ENCODE results near the gene ROBO4.

Gene ROBO4

GRCh38 chr11:124887667-124888013 lies 10.0 kb downstream of the ROBO4 start:
- FAIRE-seq: no peak

- FAIRE-seq: no peak
Observed at GRCh38 chr11:124886978-124887666, 10.5 kb downstream of the ROBO4 start.

- FAIRE-seq: no peak
Observed at GRCh38 chr11:124886476-124886875, 11.2 kb downstream of the ROBO4 start.

- no peak for FAIRE-seq
Observed at GRCh38 chr11:124884869-124885479, 12.7 kb downstream of the ROBO4 start.

- FAIRE-seq: no peak
Observed at GRCh38 chr11:124884340-124884739, 13.3 kb downstream of the ROBO4 start.

- FAIRE-seq: no peak
Observed at GRCh38 chr11:124882339-124883071, 15.2 kb downstream of the ROBO4 start.

GRCh38 chr11:124880958-124881357 lies 16.7 kb downstream of the ROBO4 start:
- no peak for FAIRE-seq

GRCh38 chr11:124880290-124880611 lies 17.4 kb downstream of the ROBO4 start:
- FAIRE-seq: no peak

- no peak for FAIRE-seq
Observed at GRCh38 chr11:124879493-124880289, 18.0 kb downstream of the ROBO4 start.

GRCh38 chr11:124878759-124879492 lies 18.7 kb downstream of the ROBO4 start:
- FAIRE-seq: no peak

GRCh38 chr11:124877910-124878758 lies 19.5 kb downstream of the ROBO4 start:
- FAIRE-seq: no peak

GRCh38 chr11:124877631-124877909 lies 20.1 kb downstream of the ROBO4 start:
- no peak for FAIRE-seq

GRCh38 chr11:124876818-124877630 lies 20.6 kb downstream of the ROBO4 start:
- FAIRE-seq: no peak

- FAIRE-seq: no peak
Observed at GRCh38 chr11:124875943-124876817, 21.5 kb downstream of the ROBO4 start.

- FAIRE-seq: no peak
Observed at GRCh38 chr11:124875401-124875800, 22.3 kb downstream of the ROBO4 start.

GRCh38 chr11:124874571-124875255 lies 23.0 kb downstream of the ROBO4 start:
- FAIRE-seq: no peak

GRCh38 chr11:124873951-124874350 lies 23.7 kb downstream of the ROBO4 start:
- FAIRE-seq: no peak

GRCh38 chr11:124872741-124873140 lies 24.9 kb downstream of the ROBO4 start:
- no peak for FAIRE-seq

GRCh38 chr11:124872280-124872679 lies 25.4 kb downstream of the ROBO4 start:
- FAIRE-seq: no peak
